Stomach (tissue), 9 donors: ENCODE data around the gene UBR7. TPM values are rescaled to one million over a fixed set of nuclear protein-coding genes. Genes with fewer than 3 reads are reported as not detected.

Source experiments
- DNase-seq, 2 donors: peaks; one replicate each; pipeline versions ENCODE4 v3.0.0 to v3.0.0-alpha.2; 2013 to 2019
- H3K27ac ChIP-seq, 5 donors: fragments of 200-600 bp in 4 of 5; sonication (generic) in 4 of 5; one replicate each; pipeline ENCODE4 v1.5.1; 2013 to 2019; ENCODE audit warnings: mild to moderate bottlenecking in 1 of 5, moderate library complexity in 1 of 5
- H3K27me3 ChIP-seq, 3 donors: fragments of 200-600 bp; sonication (generic); one replicate each; pipeline ENCODE4 v1.5.1; 2017 to 2019; ENCODE audit warnings: mixed run types in 1 of 3
- H3K36me3 ChIP-seq, 4 donors: fragments of 200-600 bp; sonication (generic); 1 replicate in 3 of 4; 2 replicates in 1 of 4; pipeline ENCODE4 v1.5.1; 2016 to 2019
- H3K4me1 ChIP-seq, 4 donors: fragments of 200-600 bp; sonication (generic); one replicate each; pipeline ENCODE4 v1.5.1; 2016 to 2019
- H3K4me3 ChIP-seq, 4 donors: fragments of 200-600 bp; sonication (generic) in 3 of 4; one replicate each; pipeline ENCODE4 v1.5.1; 2016 to 2019; ENCODE audit warnings: mild to moderate bottlenecking in 1 of 4
- H3K9me3 ChIP-seq, 4 donors: fragments of 200-600 bp; sonication (generic); one replicate each; pipeline ENCODE4 v1.5.1; 2016 to 2019
- CTCF ChIP-seq, 7 experiments: fragments of 450-650 bp in 4 of 7; fragments of 200-600 bp in 3 of 7; sonication (generic) in 3 of 7; IDR thresholded peaks; one replicate each; pipeline ENCODE4 v1.5.1; 2016 to 2019; ENCODE audit warnings: antibody characterized with exemption in 7 of 7, control low read depth in 2 of 7, mild to moderate bottlenecking in 1 of 7
- EP300 ChIP-seq: sonication (generic); formaldehyde crosslinking; IDR thresholded peaks from one replicate; pipeline ENCODE4 v1.6.1; 2017; ENCODE audit warnings: antibody characterized with exemption
- POLR2A ChIP-seq, 4 donors: fragments of 450-650 bp; IDR thresholded peaks; one replicate each; pipeline ENCODE4 v1.6.1; 2016; ENCODE audit warnings: antibody characterized with exemption in 4 of 4, control low read depth in 2 of 4, mild to moderate bottlenecking in 1 of 4, moderate library complexity in 1 of 4
- POLR2AphosphoS5 ChIP-seq, 3 donors: sonication (generic); formaldehyde crosslinking; IDR thresholded peaks; one replicate each; pipeline ENCODE4 v1.6.1; 2016; ENCODE audit warnings: antibody characterized with exemption in 3 of 3
- WGBS, 5 donors: extraction: QIAGEN DNeasy Blood & Tissue Kit in 3 of 5; methylation state at CpG; one replicate each; pipeline versions ENCODE4 v1.1.5 to v1.1.7; 2013 to 2018; 5-methylcytosine and 5-hydroxymethylcytosine counted together
- intact Hi-C: fragments of 100-400 bp; cut with DNase I; formaldehyde crosslinking; loops from one replicate; pipeline ENCODE4 v1.15.1; 2023; ENCODE audit warnings: low total_unique reads
- polyA plus RNA-seq, 3 donors: library from polyadenylated mRNA; stranded (reverse); fragments of 200-250 nt; gene quantifications; one replicate each; pipeline ENCODE4 v1.2.3, GENCODE V29; 2013
- total RNA-seq, 5 donors: library from RNA; depleted of rRNA; stranded (reverse); fragments of >200 nt; gene quantifications; one replicate each; pipeline versions ENCODE4 v1.1.0 to v1.2.3, GENCODE V29; 2014 to 2016
- donor health status: healthy with polysubstance abuse.
- donor health status: Bipolar disorder and iron deficiency.
- donor health status: healthy.

UBR7 gene
- total and polyA plus RNA-seq, 8 donors = 8.8 to 124 (median 16.0) TPM

GRCh38 chr14:93220509-93220908 lies 13.5 kb downstream of the UBR7 start:
- intact Hi-C loops = no loop called here
- peaks cover 56 to 100% (median 99%) of the 10 kb centered on the region in 4 donors for H3K36me3 ChIP-seq
- no peak overlapping the region for H3K27ac ChIP-seq
- H3K4me1 ChIP-seq = no peaks in the 10 kb centered on the region
- DNase-seq = no peak
- H3K4me3 ChIP-seq = no peak overlapping the region
- H3K27me3 ChIP-seq = no peaks in the 10 kb centered on the region
- TF ChIP-seq CTCF (IDR thresholded peaks at IDR 0.05) (no peak), EP300 (no peak), POLR2A (IDR thresholded peaks at IDR 0.05) (no peak), POLR2AphosphoS5 (IDR thresholded peaks at IDR 0.05) (no peak)
- H3K9me3 ChIP-seq = no peaks in the 10 kb centered on the region

- intact Hi-C loops = no loop called here
- H3K4me3 ChIP-seq = no peak overlapping the region
- H3K9me3 ChIP-seq = no peaks in the 10 kb centered on the region
- H3K27me3 ChIP-seq = no peaks in the 10 kb centered on the region
- peaks cover 49 to 100% (median 99%) of the 10 kb centered on the region in 4 donors for H3K36me3 ChIP-seq
- WGBS, 5 donors = 95 to 97% (median 96%) methylated on average over 22 to 27 of the region's 27 CpGs
- TF ChIP-seq POLR2A (IDR thresholded peaks at IDR 0.05) (no peak), POLR2AphosphoS5 (IDR thresholded peaks at IDR 0.05) (no peak), EP300 (no peak)
- no peak overlapping the region for H3K27ac ChIP-seq
- DNase-seq = no peak
- H3K4me1 ChIP-seq = no peaks in the 10 kb centered on the region
These were observed 16.5 kb downstream of the UBR7 start for GRCh38 chr14:93223565-93223964.

- peaks cover 6 to 17% (median 8%) of the 10 kb centered on the region in 4 donors for H3K4me1 ChIP-seq
- WGBS, 5 donors = 95 to 98% (median 96%) methylated on average over 8 of the region's 8 CpGs
- DNase-seq = no peak
- no peak for TF ChIP-seq EP300
- no peak for TF ChIP-seq POLR2AphosphoS5 (IDR thresholded peaks at IDR 0.05)
- TF ChIP-seq CTCF (IDR thresholded peaks at IDR 0.05) = no peak
- no peak for TF ChIP-seq POLR2A (IDR thresholded peaks at IDR 0.05)
- H3K27ac ChIP-seq = no peak overlapping the region
- H3K4me3 ChIP-seq = no peak overlapping the region
- peaks cover 0 to 5% (median 0%) of the 10 kb centered on the region in 3 donors for H3K27me3 ChIP-seq
- intact Hi-C loops = no loop called here
- H3K36me3 ChIP-seq = peaks cover 23 to 62% (median 61%) of the 10 kb centered on the region in 4 donors
- no peaks in the 10 kb centered on the region for H3K9me3 ChIP-seq
These were observed 21.5 kb downstream of the UBR7 start for GRCh38 chr14:93228550-93228949.

- Histone ChIP-seq H3K36me3 (peaks cover 13 to 42% (median 41%) of the 10 kb centered on the region in 4 donors), H3K4me1 (peaks cover 6 to 17% (median 8%) of the 10 kb centered on the region in 4 donors), H3K4me3 (no peak overlapping the region), H3K27me3 (peaks cover 0 to 5% (median 0%) of the 10 kb centered on the region in 3 donors), H3K9me3 (no peaks in the 10 kb centered on the region), H3K27ac (no peak overlapping the region)
- no peak for TF ChIP-seq POLR2A (IDR thresholded peaks at IDR 0.05)
- no peak for TF ChIP-seq EP300
- TF ChIP-seq POLR2AphosphoS5 (IDR thresholded peaks at IDR 0.05) = no peak
- no peak for TF ChIP-seq CTCF (IDR thresholded peaks at IDR 0.05)
- DNase-seq = no peak
- intact Hi-C loops = no loop called here
- 84 to 95% (median 91%) methylated on average over 16 of the region's 16 CpGs for WGBS, 5 donors
These were observed 23.5 kb downstream of the UBR7 start for GRCh38 chr14:93230539-93230938.
